ENCODE data around the gene SCAP. TPM values are rescaled to one million over a fixed set of nuclear protein-coding genes. Genes with fewer than 3 reads are reported as not detected.

Gene SCAP
- total and polyA plus RNA-seq, 10 donors = 17.8 to 116 (median 91.9) TPM

DNA sequence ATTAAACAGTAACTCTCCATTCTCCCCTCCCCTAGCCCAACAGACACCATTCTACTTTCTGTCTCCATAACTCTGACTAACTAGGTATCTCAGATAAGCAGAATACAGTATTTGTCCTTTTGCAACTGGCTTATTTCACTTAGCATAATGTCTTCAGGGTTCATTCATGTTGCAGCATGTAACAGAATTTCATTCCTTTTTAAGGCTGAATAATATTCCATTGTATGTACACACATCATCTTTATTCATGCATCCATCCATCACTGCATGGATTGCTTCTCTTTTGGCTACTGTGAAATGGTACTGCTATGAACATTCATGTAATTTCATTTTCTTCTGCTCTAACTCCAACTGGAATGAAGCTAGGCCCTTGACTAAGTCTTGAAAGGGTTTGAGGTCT lies 96.9 kb downstream of the SCAP start:
- no peaks in the 10 kb centered on the region for H3K9me3 ChIP-seq
- H3K36me3 ChIP-seq = peaks cover 0 to 10% (median 0%) of the 10 kb centered on the region in 6 donors
- no peak overlapping the region for H3K4me3 ChIP-seq
- H3K27me3 ChIP-seq (replicated peaks in 1 of 7) = no peaks in the 10 kb centered on the region
- intact Hi-C loops (cut with DNase I; ENCODE audit: low total_unique reads) = no loop called here
- TF ChIP-seq CTCF (IDR thresholded peaks at IDR 0.05 in 8 of 11, conservative IDR thresholded peaks at IDR 0.05 in 3 of 11) = no peak
- no peak for TF ChIP-seq POLR2A (IDR thresholded peaks at IDR 0.05)
- no peak for TF ChIP-seq POLR2AphosphoS5 (IDR thresholded peaks at IDR 0.05)
- H3K27ac ChIP-seq = no peak overlapping the region
- DNase-seq = no peak
- H3K4me1 ChIP-seq = peaks cover 18 to 62% (median 45%) of the 10 kb centered on the region in 6 donors

- no peaks in the 10 kb centered on the region for H3K27me3 ChIP-seq (replicated peaks in 1 of 7)
- H3K4me1 ChIP-seq = peaks cover 18 to 49% (median 33%) of the 10 kb centered on the region in 6 donors
- no peaks in the 10 kb centered on the region for H3K36me3 ChIP-seq
- 68 to 85% (median 74%) methylated on average over 2 of the region's 2 CpGs for WGBS, 5 donors
- H3K9me3 ChIP-seq = no peaks in the 10 kb centered on the region
- peak overlapping the region in 2 of 8 donors; percentile 29 to 30 for H3K27ac ChIP-seq
- DNase-seq = no peak
- no peak overlapping the region for H3K4me3 ChIP-seq
- TF ChIP-seq POLR2A (IDR thresholded peaks at IDR 0.05) (no peak), POLR2AphosphoS5 (IDR thresholded peaks at IDR 0.05) (no peak), CTCF (IDR thresholded peaks at IDR 0.05 in 8 of 11, conservative IDR thresholded peaks at IDR 0.05 in 3 of 11) (no peak)
- intact Hi-C loops (cut with DNase I; ENCODE audit: low total_unique reads) = no loop called here
These were observed 98.6 kb downstream of the SCAP start for GRCh38 chr3:47377186-47377585.

- Histone ChIP-seq H3K36me3 (no peaks in the 10 kb centered on the region), H3K27ac (no peak overlapping the region), H3K9me3 (no peaks in the 10 kb centered on the region), H3K4me3 (no peak overlapping the region), H3K27me3 (replicated peaks in 1 of 7) (peaks cover 0 to 5% (median 0%) of the 10 kb centered on the region in 7 donors), H3K4me1 (peaks cover 13 to 48% (median 26%) of the 10 kb centered on the region in 6 donors)
- WGBS, 5 donors = 80 to 90% (median 86%) methylated on average over 3 of the region's 3 CpGs
- no peak for DNase-seq
- TF ChIP-seq POLR2AphosphoS5 (IDR thresholded peaks at IDR 0.05) (no peak), CTCF (IDR thresholded peaks at IDR 0.05 in 8 of 11, conservative IDR thresholded peaks at IDR 0.05 in 3 of 11) (no peak), POLR2A (IDR thresholded peaks at IDR 0.05) (no peak)
- intact Hi-C loops (cut with DNase I; ENCODE audit: low total_unique reads) = no loop called here
These were observed 99.3 kb downstream of the SCAP start for GRCh38 chr3:47376393-47376792.

- intact Hi-C loops (cut with DNase I; ENCODE audit: low total_unique reads) = no loop called here
These were observed 101.2 kb downstream of the SCAP start for GRCh38 chr3:47374587-47374986.

More at GRCh38 chr3:47374587-47374986, 101.2 kb downstream of the SCAP start:
- Histone ChIP-seq H3K9me3 (no peaks in the 10 kb centered on the region), H3K4me3 (no peak overlapping the region), H3K36me3 (no peaks in the 10 kb centered on the region), H3K27me3 (replicated peaks in 1 of 7) (peaks cover 0 to 11% (median 0%) of the 10 kb centered on the region in 7 donors), H3K27ac (no peak overlapping the region), H3K4me1 (peaks cover 10 to 48% (median 24%) of the 10 kb centered on the region in 6 donors)
- peak; percentile 4 for DNase-seq
- TF ChIP-seq POLR2AphosphoS5 (IDR thresholded peaks at IDR 0.05) (no peak), POLR2A (IDR thresholded peaks at IDR 0.05) (no peak), CTCF (IDR thresholded peaks at IDR 0.05 in 8 of 11, conservative IDR thresholded peaks at IDR 0.05 in 3 of 11) (no peak)

All from spleen (tissue), 11 donors.